ENCODE measurements around the gene DSG2. TPM values are rescaled to one million over a fixed set of nuclear protein-coding genes. Genes with fewer than 3 reads are reported as not detected.

The DSG2 gene
- total RNA-seq, 1 donor from 2014 or later = not detected

DNA sequence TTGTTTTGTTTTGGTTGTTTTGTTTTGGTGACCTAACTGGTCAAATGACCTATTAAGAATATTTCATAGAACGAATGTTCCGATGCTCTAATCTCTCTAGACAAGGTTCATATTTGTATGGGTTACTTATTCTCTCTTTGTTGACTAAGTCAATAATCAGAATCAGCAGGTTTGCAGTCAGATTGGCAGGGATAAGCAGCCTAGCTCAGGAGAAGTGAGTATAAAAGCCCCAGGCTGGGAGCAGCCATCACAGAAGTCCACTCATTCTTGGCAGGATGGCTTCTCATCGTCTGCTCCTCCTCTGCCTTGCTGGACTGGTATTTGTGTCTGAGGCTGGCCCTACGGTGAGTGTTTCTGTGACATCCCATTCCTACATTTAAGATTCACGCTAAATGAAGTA lies 93.7 kb downstream of the DSG2 start, which contains the start of gene TTR:
TTR (plus strand) TSS at position 250 of the 400 bp plus-strand sequence; CDS start at position 276, 26 bp downstream.
- CTCF ChIA-PET = no interaction called here
- ATAC-seq (ENCODE audit: low read depth) (no peak), DNase-seq (no peak)
- H3K4me1 Mint-ChIP-seq = no peaks in the 10 kb centered on the region
- POLR2A ChIA-PET = no interaction called here
- TF ChIP-seq, protein P1, sequence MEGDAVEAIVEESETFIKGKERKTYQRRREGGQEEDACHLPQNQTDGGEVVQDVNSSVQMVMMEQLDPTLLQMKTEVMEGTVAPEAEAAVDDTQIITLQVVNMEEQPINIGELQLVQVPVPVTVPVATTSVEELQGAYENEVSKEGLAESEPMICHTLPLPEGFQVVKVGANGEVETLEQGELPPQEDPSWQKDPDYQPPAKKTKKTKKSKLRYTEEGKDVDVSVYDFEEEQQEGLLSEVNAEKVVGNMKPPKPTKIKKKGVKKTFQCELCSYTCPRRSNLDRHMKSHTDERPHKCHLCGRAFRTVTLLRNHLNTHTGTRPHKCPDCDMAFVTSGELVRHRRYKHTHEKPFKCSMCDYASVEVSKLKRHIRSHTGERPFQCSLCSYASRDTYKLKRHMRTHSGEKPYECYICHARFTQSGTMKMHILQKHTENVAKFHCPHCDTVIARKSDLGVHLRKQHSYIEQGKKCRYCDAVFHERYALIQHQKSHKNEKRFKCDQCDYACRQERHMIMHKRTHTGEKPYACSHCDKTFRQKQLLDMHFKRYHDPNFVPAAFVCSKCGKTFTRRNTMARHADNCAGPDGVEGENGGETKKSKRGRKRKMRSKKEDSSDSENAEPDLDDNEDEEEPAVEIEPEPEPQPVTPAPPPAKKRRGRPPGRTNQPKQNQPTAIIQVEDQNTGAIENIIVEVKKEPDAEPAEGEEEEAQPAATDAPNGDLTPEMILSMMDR (IDR thresholded peaks at IDR 0.05) = no peak
- H3K27me3 Mint-ChIP-seq = no peaks in the 10 kb centered on the region
- no peaks in the 10 kb centered on the region for H3K36me3 Mint-ChIP-seq (ENCODE audit: low read depth)
- intact Hi-C loops (cut with micrococcal nuclease) = no loop called here
- no peaks in the 10 kb centered on the region for H3K9me3 Mint-ChIP-seq
- H3K27ac Mint-ChIP-seq = no peak within 1 kb of the TSS
- H3K4me3 Mint-ChIP-seq = no peak within 1 kb of the TSS

DNA sequence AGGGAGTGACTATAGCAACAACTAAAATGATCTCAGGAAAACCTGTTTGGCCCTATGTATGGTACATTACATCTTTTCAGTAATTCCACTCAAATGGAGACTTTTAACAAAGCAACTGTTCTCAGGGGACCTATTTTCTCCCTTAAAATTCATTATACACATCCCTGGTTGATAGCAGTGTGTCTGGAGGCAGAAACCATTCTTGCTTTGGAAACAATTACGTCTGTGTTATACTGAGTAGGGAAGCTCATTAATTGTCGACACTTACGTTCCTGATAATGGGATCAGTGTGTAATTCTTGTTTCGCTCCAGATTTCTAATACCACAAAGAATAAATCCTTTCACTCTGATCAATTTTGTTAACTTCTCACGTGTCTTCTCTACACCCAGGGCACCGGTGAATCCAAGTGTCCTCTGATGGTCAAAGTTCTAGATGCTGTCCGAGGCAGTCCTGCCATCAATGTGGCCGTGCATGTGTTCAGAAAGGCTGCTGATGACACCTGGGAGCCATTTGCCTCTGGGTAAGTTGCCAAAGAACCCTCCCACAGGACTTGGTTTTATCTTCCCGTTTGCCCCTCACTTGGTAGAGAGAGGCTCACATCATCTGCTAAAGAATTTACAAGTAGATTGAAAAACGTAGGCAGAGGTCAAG lies 94.7 kb downstream of the DSG2 start:
- no peak for DNase-seq
- Mint-ChIP-seq H3K27ac (no peak overlapping the region), H3K9me3 (no peaks in the 10 kb centered on the region), H3K27me3 (no peaks in the 10 kb centered on the region), H3K4me3 (no peak overlapping the region), H3K36me3 (ENCODE audit: low read depth) (no peaks in the 10 kb centered on the region), H3K4me1 (no peaks in the 10 kb centered on the region)
- intact Hi-C loops (cut with micrococcal nuclease) = no loop called here
- ChIA-PET CTCF (no interaction called here), POLR2A (no interaction called here)
- TF ChIP-seq, protein P1 (IDR thresholded peaks at IDR 0.05) = no peak
- ATAC-seq (ENCODE audit: low read depth) = no peak

DNA sequence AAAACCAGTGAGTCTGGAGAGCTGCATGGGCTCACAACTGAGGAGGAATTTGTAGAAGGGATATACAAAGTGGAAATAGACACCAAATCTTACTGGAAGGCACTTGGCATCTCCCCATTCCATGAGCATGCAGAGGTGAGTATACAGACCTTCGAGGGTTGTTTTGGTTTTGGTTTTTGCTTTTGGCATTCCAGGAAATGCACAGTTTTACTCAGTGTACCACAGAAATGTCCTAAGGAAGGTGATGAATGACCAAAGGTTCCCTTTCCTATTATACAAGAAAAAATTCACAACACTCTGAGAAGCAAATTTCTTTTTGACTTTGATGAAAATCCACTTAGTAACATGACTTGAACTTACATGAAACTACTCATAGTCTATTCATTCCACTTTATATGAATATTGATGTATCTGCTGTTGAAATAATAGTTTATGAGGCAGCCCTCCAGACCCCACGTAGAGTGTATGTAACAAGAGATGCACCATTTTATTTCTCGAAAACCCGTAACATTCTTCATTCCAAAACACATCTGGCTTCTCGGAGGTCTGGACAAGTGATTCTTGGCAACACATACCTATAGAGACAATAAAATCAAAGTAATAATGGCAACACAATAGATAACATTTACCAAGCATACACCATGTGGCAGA lies 97.3 kb downstream of the DSG2 start:
- ChIA-PET POLR2A (no interaction called here), CTCF (no interaction called here)
- Mint-ChIP-seq H3K27me3 (no peaks in the 10 kb centered on the region), H3K4me1 (no peaks in the 10 kb centered on the region), H3K27ac (no peak overlapping the region), H3K36me3 (ENCODE audit: low read depth) (no peaks in the 10 kb centered on the region), H3K9me3 (no peaks in the 10 kb centered on the region), H3K4me3 (no peak overlapping the region)
- no peak for ATAC-seq (ENCODE audit: low read depth)
- DNase-seq = no peak
- TF ChIP-seq, protein P1 (IDR thresholded peaks at IDR 0.05) = no peak
- intact Hi-C loops (cut with micrococcal nuclease) = no loop called here

DNA sequence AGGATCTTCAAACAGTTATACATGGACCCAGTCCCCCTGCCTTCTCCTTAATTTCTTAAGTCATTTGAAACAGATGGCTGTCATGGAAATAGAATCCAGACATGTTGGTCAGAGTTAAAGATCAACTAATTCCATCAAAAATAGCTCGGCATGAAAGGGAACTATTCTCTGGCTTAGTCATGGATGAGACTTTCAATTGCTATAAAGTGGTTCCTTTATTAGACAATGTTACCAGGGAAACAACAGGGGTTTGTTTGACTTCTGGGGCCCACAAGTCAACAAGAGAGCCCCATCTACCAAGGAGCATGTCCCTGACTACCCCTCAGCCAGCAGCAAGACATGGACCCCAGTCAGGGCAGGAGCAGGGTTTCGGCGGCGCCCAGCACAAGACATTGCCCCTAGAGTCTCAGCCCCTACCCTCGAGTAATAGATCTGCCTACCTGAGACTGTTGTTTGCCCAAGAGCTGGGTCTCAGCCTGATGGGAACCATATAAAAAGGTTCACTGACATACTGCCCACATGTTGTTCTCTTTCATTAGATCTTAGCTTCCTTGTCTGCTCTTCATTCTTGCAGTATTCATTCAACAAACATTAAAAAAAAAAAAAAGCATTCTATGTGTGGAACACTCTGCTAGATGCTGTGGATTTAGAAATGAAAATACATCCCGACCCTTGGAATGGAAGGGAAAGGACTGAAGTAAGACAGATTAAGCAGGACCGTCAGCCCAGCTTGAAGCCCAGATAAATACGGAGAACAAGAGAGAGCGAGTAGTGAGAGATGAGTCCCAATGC lies 98.3 kb downstream of the DSG2 start:
- ChIA-PET POLR2A (no interaction called here), CTCF (no interaction called here)
- intact Hi-C loops (cut with micrococcal nuclease) = no loop called here
- Mint-ChIP-seq H3K4me1 (no peaks in the 10 kb centered on the region), H3K9me3 (no peaks in the 10 kb centered on the region), H3K36me3 (ENCODE audit: low read depth) (no peaks in the 10 kb centered on the region), H3K4me3 (no peak overlapping the region), H3K27me3 (no peaks in the 10 kb centered on the region), H3K27ac (no peak overlapping the region)
- ATAC-seq (ENCODE audit: low read depth) (no peak), DNase-seq (no peak)
- TF ChIP-seq, protein P1 (IDR thresholded peaks at IDR 0.05) = no peak
